OCI-LY1 (cell line): ENCODE measurements around the gene DPM2.

Source experiments
- EZH2 ChIP-seq: fragments of 200-600 bp; sonication (generic), shearing (Covaris generic); IDR thresholded peaks from 2 replicates; pipeline ENCODE4 v1.8.0; 2017; ENCODE audit warnings: borderline replicate concordance, mixed run types, mild to moderate bottlenecking, antibody characterized with exemption, low read length, moderate library complexity, mixed read lengths
- TF ChIP-seq, protein P1 (sequence below): fragments of 200-600 bp; sonication (generic), shearing (Covaris generic); IDR thresholded peaks from 2 replicates; pipeline ENCODE4 v1.5.1; 2017; ENCODE audit warnings: mild to moderate bottlenecking, antibody characterized with exemption, low read length, moderate library complexity, mixed read lengths

DNA sequence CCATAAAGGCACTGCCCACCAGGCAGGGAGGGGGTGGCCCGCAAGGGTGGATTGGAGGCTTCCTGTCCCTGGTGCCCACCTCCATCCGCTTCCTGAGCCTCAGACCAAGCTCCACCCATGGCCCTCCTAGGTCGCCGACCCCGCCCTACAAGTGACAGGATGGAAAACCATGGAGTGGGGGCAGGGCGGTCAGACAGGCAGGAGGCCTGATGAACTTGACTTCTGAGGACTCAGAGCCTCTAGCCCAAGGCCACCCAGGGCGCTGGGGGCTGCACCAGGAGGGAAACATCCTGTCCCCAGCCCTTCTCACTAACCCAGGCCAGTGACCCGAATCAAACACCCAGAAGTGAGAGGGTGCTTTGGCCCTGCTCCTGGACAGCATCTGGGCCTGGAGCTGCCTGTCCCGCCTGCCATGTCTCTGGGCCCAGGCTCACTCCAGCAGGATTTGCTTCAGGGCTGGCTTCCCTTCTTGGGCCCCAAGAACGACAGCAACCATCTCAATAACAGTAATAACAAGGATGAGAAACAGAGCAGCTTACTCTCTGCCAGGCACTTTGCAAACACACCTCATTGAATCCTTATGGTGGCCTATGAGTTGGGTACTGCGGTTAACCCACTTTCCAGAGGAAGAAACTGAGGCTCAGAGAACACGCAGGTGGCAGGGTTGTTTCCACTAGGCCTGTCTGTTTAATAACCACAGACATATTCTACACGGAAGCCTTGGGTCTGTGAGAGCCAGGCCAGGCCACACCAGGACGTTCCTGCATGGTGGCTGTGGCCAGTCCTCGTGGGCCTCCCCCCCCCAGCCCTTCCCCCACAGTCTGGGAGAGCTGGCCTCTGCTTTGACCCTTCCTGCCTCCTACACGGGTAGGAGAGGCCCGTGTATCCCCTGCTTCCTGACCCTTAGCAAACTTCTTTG lies 33.8 kb downstream of the DPM2 start:
- no peak for TF ChIP-seq EZH2
- TF ChIP-seq, protein P1, sequence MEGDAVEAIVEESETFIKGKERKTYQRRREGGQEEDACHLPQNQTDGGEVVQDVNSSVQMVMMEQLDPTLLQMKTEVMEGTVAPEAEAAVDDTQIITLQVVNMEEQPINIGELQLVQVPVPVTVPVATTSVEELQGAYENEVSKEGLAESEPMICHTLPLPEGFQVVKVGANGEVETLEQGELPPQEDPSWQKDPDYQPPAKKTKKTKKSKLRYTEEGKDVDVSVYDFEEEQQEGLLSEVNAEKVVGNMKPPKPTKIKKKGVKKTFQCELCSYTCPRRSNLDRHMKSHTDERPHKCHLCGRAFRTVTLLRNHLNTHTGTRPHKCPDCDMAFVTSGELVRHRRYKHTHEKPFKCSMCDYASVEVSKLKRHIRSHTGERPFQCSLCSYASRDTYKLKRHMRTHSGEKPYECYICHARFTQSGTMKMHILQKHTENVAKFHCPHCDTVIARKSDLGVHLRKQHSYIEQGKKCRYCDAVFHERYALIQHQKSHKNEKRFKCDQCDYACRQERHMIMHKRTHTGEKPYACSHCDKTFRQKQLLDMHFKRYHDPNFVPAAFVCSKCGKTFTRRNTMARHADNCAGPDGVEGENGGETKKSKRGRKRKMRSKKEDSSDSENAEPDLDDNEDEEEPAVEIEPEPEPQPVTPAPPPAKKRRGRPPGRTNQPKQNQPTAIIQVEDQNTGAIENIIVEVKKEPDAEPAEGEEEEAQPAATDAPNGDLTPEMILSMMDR = no peak
